OCI-M2 (cell line): Measurements from ENCODE around the gene ADIPOQ.
"Not testable (repeated sequence)": the region's sequence is repeated elsewhere in the genome, so short reads cannot be mapped to it uniquely, and the experiment has no call there.

Source experiments
- DNase-seq: peaks from one replicate; lab custom pipeline; 2025; ENCODE audit not compliant: unreplicated experiment; lab: John Stamatoyannopoulos, UW

The ADIPOQ gene

DNA sequence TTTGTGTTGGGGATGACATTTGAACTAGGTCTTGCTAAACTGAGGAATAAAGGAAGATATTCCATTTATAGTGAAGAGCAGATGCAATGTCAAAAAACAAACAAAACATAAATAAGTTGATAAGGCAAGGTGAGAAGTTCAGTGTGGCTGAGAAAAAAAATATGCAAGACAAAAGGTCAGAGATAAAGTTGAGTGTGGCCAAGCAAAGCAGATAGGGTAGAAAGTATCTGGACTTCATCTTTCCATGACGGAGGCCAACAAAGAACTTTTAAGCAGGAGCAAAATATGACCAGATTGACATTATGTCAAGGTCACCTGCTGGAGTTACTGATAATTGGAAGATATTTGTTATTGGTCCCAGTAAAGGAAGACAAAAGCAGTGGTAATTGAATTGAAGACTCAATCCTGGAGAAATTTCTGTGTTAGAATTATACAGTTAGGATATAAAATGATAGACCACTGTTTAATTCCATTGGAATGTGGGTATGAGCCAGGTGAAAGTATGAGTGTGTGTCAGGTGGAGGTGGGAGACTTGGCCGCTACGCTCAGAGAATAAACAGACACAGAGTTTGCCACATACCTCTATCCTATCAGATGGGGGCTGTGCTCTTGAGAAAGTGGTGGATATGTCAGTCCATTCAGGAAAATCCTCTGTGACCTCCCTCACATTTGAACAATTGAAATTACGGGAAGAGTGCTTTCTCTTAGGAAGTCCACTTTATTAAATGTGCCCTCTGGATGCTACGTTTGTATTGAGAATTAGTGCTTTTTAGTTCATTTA lies 28.1 kb downstream of the ADIPOQ start:
- no peak for DNase-seq

DNA sequence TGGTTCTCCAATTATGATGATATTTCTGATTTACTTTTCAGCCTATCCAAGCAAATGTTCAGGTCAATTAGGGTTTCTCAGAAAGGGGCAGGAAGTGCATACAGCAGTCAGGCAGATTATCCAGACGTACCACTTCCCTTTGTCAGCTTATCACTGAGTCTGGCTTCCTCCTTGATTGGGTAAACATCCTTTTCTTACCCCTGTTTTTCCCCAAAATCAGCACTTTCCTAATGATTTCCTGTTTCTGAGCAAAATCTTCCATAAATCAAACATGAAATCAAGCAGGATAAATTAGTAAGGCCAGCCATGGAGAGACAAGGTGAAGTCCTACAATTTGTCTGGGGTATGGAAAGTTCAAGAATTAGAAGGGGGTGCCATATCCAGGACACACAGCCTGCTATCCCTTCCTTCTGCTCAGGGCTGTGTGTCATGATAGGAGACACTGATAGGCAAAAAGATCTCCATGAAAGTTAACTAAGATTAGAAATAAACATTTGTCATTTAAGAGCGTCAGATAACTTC lies 29.0 kb downstream of the ADIPOQ start:
- DNase-seq = no peak

DNA sequence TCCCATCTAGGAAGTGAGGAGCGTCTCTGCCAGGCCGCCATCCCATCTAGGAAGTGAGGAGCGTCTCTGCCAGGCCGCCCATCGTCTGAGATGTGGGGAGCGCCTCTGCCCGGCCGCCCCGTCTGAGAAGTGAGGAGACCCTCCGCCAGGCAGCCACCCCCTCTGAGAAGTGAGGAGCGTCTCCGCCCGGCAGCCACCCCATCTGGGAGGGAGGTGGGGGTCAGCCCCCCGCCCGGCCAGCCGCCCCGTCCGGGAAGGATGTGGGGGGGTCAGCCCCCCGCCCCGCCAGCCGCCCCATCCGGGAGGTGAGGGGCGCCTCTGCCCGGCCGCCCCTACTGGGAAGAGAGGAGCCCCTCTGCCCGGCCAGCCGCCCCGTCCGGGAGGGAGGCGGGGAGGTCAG lies 31.3 kb downstream of the ADIPOQ start:
- DNase-seq = not testable (repeated sequence)

DNA sequence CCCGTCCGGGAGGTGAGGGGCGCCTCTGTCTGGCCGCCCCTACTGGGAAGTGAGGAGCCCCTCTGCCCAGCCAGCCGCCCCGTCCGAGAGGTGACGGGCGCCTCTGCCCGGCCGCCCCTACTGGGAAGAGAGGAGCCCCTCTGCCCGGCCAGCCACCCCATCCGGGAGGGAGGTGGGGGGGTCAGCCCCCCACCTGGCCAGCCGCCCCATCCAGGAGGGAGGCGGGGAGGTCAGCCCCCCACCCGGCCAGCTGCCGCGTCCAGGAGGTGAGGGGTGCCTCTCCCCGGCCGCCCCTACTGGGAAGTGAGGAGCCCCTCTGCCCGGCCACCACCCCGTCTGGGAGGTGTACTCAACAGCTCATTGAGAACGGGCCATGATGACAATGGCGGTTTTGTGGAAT lies 31.7 kb downstream of the ADIPOQ start:
- DNase-seq = not testable (repeated sequence)

DNA sequence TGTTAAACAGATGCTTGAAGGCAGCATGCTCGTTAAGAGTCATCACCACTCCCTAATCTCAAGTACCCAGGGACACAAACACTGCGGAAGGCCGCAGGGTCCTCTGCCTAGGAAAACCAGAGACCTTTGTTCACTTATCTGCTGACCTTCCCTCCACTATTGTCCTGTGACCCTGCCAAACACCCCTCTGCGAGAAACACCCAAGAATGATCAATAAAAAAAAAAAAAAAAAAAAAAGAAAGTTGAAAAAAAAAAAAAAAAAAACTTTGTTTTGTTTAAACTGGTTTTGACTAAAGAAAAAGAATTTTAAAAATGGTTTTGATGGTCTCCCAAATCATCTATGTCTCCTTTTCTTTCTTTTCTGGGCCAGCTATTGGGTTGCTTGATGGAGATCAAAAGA lies 32.3 kb downstream of the ADIPOQ start:
- not testable (repeated sequence) for DNase-seq

DNA sequence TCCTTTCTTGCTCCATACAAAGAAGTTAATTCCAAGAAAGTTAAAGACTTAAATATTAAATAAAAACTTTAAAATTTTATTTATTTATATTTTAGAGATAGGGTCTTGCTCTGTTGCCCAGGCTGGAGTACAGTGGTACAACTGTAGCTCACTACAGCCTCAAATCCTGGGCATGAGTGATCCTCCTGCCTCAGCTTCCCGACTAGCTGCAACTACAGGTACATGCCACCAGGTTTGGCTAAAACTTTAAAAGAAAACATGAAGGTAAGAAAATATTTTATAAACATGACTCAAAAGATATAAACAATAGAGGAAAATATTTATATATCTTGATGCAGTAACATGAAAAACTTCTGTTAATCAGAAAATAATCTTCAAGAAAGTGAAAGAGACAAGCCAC lies 33.2 kb downstream of the ADIPOQ start:
- DNase-seq = no peak

DNA sequence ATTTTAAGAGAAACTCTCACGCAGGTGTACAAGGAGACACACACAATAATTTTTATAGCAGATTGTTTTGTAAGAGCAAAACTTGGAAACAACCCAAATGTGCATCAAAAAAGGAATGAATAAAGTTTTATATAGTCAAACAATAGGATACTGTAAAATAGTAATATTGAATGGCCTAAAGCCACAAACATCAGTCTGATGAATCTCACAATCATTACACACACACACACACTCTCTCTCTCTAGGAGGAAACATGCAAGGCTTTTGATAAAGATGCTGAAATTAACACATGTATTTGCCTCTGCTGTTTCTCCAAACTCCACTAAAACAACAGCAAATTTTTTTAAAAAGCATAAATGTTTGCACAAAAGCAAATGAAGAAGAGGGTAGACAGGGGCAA lies 37.3 kb downstream of the ADIPOQ start:
- no peak for DNase-seq

DNA sequence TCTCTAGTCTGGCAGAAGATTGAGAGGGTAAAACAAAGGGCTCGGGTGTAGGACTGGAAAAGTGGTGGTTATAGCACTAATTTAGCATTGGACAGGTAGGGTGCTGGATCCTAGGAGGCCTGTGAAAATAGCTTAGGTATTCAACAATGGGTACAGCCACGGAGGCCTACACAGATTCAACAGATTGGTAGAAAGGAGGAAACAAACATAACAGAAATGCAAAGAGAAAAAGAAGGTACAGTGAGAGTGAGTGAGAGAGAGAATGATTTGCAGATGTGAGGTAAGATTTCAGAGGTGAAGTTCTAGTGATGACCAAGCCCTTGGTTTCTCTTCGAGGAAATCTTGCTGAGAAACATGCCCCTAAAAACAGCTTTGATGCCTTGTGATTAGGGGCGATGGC lies 37.9 kb downstream of the ADIPOQ start:
- no peak for DNase-seq

DNA sequence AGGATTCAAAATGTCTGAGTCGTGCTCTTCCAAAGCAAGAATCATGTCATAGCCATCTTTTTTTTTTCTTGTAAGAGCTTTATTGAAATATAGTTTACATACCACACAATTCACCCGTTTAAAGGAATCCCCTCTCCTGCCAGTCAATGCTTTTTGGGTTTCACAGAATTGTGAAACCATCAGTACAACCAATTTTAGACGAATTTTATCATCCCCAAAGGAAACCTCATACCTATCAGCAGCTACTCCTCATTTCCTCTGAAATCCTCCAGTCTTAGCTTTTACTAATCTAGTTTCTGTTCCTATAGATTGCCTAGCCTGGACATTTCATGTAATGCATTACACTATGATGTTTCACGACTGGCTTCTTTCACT lies 39.6 kb downstream of the ADIPOQ start:
- DNase-seq = no peak

DNA sequence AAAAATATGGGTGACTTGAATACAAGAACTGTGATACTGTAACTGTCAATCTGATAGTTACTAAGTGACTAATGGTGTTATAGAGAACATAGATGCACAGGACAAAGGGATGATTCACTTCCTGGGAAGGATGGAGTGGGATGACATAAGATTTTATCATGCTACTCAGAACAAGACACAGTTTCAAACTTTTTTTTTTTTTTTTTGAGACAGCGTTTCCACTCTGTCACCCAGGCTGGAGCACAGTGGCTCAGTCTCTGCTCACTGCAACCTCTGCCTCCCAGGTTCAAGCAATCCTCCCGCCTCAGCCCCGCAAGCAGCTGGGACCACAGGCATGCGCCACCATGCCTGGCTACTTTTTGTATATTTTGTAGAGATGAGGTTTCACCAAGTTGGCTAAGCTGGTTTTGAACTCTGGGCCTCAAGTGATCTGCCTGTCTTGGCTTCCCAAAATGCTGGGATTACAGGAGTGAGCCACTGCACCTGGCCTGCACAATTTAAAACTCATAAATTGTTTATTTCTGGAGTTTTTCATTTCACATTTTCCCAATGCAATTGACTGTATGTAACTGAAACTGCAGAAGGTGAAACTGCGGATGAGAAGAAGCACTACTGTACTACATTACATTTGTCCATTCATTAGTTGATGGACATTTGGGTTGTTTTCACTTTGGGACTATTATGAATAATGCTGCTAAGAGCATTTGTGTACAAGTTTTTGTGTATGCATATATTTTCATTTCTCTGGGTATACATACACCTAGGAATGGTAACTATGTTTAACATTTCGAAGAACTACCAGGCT lies 40.6 kb downstream of the ADIPOQ start:
- no peak for DNase-seq

DNA sequence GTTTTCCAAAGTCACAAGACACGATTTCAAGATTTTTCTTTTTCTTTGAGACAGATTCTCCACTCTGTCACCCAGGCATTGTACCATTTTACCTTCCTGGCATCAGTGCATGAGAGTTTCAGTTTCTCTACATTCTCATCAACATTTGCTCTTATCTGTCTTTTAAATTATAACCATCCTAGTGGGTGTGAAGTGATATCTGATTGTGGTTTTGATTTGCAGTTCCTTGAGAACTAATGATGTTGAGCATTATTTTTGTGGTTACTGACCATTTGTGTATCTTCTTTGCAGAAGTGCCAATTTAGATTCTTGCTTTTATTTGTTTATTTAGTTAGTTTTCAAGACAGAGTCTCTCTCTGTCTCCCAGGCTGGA lies 41.2 kb downstream of the ADIPOQ start:
- DNase-seq = no peak

DNA sequence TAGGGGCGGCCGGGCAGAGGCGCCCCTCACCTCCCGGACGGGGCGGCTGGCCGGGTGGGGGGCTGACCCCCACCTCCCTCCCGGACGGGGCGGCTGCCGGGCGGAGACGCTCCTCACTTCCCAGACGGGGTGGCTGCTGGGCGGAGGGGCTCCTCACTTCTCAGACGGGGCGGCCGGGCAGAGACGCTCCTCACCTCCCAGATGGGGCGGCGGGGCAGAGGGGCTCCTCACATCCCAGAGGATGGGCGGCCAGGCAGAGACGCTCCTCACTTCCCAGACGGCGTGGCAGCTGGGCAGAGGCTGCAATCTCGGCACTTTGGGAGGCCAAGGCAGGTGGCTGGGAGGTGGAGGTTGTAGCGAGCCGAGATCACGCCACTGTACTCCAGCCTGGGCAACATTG lies 42.4 kb downstream of the ADIPOQ start:
- DNase-seq = not testable (repeated sequence)

DNA sequence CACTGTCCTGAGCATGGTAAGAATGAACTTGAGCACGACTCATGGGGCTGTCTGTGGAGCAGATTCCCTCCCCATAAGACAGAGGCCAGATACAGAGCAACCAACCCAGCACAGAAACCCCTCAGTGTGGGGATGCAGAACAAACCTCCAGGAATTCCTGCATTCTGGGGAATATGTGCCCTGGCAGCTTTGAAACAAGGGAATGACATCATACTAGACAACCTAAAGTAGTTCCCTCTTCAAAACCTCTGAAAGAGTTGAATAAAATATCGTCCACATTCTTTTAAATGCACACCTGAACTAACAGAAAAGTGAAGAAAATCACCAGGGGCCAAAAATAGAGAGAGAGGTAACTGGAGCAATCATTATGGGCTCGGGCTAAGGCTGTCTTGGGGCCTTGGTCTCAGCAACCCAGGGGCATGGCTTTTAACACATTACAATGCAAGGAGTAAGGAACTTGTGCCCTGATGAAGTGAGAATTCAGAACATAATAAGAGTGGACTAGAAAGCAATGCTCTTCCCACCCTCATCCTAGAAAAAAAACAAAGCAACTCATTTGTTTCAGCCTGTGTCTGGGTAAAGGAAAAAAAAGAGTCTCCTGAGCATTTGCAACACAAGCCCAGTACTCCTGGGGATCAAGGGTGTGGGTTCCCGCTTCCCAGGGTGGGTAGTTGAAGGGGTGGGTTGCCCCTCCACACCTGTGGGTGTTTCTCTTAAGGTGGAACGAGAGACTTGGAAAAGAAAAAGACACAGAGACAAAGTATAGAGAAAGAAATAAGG lies 43.9 kb downstream of the ADIPOQ start:
- no peak for DNase-seq

DNA sequence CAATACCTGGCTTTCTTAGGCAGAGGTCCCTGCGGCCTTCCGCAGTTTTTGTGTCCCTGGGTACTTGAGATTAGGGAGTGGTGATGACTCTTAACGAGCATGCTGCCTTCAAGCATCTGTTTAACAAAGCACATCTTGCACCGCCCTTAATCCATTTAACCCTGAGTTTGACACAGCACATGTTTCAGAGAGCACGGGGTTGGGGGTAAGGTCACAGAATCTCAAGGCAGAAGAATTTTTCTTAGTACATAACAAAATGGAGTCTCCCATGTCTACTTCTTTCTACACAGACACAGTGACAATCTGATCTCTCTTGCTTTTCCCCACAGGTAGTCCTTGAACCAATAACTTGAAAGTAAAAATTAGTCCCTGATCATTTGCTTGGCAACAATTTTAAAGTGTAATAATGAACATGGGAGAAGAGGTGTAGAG lies 45.0 kb downstream of the ADIPOQ start:
- not testable (repeated sequence) for DNase-seq

DNA sequence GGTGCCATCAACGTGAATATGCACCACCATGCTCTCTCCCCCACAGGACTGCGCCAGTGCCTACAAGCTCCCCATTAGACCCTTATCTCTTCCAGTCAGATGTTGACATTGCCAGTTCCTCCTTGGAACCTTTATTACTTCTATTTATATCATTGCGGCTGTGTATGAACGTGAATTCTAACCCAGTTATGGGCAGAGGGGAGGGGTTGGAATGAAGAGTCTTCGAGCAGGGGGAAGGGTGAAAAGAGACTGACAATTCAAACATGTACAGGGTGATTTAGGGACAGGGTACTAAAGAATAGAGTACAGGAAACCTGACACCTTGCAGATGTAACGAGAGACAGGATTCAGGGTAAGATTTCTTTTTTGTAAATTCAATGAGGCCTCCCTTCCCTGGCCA lies 46.1 kb downstream of the ADIPOQ start:
- no peak for DNase-seq

DNA sequence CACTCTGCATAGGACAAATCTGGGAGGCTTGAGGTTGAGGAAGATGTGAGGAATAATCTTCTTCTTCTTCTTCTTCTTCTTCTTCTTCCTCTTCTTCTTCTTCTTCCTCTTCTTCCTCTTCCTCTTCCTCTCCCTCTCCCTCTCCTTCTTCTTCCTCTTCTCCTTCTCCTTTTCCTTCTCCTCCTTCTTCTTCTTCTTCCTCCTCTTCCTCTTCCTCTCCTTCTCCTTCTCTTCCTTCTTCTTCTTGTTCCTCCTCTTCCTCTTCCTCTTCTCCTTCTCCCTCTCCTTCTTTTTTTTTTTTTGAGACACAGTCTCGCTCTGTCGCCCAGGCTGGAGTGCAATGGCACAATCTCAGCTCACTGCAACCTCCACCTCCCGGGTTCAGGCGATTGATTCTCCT lies 47.2 kb downstream of the ADIPOQ start:
- DNase-seq = not testable (repeated sequence)

DNA sequence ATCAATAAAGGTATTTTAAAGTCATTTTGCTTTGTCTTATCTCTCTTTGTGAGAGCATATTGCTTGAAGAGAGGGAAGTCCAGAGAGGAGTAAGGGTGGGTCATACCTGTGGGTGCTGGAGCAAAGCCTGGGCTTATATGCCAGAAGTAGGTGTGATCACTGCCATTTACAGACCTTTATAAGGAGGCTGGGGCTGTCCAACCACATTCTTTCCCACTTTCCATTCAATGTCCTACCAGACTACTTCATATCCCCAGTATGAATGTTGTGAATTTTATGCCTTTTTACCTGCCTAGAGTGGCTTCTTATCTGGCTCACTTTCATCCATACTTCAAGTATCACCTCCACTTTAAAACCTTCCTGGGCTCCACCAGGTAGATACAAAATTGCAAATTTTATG lies 48.4 kb downstream of the ADIPOQ start:
- no peak for DNase-seq

DNA sequence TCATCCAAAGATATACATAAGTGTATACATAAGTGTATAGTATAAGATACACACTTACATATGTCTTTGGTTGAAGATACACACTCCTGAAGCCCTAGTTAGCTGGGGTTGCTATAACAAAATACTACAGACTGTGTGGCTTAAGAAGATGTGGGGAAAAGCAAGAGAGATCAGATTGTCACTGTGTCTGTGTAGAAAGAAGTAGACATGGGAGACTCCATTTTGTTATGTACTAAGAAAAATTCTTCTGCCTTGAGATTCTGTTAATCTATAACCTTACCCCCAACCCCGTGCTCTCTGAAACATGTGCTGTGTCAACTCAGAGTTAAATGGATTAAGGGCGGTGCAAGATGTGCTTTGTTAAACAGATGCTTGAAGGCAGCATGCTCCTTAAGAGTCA lies 50.6 kb downstream of the ADIPOQ start:
- DNase-seq = not testable (repeated sequence)

DNA sequence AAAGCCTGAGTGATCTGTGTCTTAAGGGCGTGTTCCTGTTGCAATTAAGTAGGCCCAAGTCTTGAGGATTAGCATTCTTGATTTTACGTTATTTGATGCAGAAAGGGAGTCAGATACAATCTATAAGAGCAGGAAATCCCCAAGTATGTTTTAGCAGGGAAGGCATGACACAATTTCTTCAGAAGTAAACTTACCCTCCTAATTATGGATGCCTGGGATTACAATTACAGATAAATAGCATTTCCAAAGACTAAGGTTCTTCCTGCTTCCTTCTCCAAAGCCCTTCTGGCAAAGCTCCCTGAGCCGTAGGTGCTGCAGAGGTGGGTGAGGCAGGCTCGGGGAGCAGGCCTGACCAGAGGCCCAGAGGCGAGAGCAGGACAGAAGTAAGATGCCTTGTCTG lies 52.9 kb downstream of the ADIPOQ start:
- no peak for DNase-seq

DNA sequence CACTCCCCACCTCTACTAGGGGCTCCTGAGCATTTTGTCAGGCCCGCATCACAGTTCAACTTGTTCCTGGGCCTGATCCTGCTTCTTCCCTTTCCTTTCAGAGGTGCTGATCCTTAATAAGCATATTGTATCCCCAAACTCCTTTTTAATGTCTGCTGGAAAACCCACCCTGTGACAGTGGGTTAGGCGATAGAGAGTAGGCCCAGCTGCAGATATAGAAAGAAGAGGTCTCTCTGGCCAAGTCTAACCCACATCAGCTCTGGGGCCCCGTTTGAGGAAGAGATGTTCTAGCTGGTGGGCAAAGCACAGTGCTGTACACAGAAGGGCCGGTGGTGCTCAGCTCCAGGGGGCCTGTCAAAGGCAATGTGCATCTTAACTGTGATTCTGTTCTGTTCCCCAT lies 53.5 kb downstream of the ADIPOQ start:
- no peak for DNase-seq

DNA sequence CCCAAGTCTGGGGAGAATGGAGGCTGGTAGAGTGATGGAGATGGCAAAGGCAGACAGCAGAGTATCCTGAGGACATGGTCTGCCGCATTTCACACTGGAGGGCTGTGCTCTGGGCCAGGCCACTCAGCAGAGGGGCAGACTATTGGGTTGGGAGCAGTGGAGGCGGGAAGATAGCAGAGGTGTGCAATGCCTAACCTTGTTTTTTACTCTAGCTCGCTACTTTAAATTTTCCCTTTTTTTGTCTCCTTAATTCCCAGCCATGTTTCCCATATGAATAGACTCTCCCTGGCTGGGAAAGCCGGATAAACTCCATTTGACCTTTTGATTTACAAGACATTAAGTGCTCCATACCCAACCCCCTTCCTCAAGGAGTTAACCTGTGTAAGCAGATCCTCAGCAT lies 54.4 kb downstream of the ADIPOQ start:
- DNase-seq = no peak
